Liver (tissue), 9 donors: ENCODE measurements around the gene IGF1R. TPM values are rescaled to one million over a fixed set of nuclear protein-coding genes. Genes with fewer than 3 reads are reported as not detected.

Source experiments
- DNase-seq: peaks from one replicate; pipeline ENCODE4 v3.0.0-alpha.2; 2017; ENCODE audit warnings: low spot score
- H3K27ac ChIP-seq, 2 donors: one replicate each; pipeline ENCODE4 v1.7.0; 2013; ENCODE audit warnings: inconsistent platforms in 2 of 2, low read length in 2 of 2, control low read depth in 1 of 2, low read depth in 1 of 2, mild to moderate bottlenecking in 1 of 2
- H3K27me3 ChIP-seq, 4 donors: one replicate each; pipeline versions ENCODE4 v1.6.1 to v1.7.0; 2013; ENCODE audit warnings: low read length in 3 of 4, inconsistent platforms in 1 of 4, mild to moderate bottlenecking in 1 of 4, moderate library complexity in 1 of 4; ENCODE audit not compliant: control insufficient read depth in 4 of 4, insufficient read depth in 4 of 4
- H3K36me3 ChIP-seq, 4 donors: one replicate each; pipeline versions ENCODE4 v1.6.1 to v1.7.0; 2013; ENCODE audit warnings: low read length in 3 of 4, mild to moderate bottlenecking in 3 of 4, low read depth in 1 of 4, moderate library complexity in 1 of 4; ENCODE audit not compliant: control insufficient read depth in 4 of 4, insufficient read depth in 3 of 4
- H3K4me1 ChIP-seq, 4 donors: one replicate each; pipeline versions ENCODE4 v1.6.1 to v1.7.0; 2013; ENCODE audit warnings: low read length in 3 of 4, mild to moderate bottlenecking in 3 of 4, moderate library complexity in 1 of 4; ENCODE audit not compliant: control insufficient read depth in 4 of 4, insufficient read depth in 4 of 4
- H3K4me3 ChIP-seq, 3 donors: one replicate each; pipeline versions ENCODE4 v1.6.1 to v1.7.0; 2013; ENCODE audit warnings: low read length in 3 of 3, control low read depth in 1 of 3, low read depth in 1 of 3, mild to moderate bottlenecking in 1 of 3
- H3K9ac ChIP-seq, 2 donors: one replicate each; pipeline ENCODE4 v1.7.0; 2013; ENCODE audit warnings: low read length in 2 of 2, mild to moderate bottlenecking in 2 of 2, moderate library complexity in 2 of 2, control low read depth in 1 of 2, low read depth in 1 of 2
- H3K9me3 ChIP-seq, 4 donors: one replicate each; pipeline versions ENCODE4 v1.6.1 to v1.7.0; 2013; ENCODE audit warnings: low read length in 3 of 4; ENCODE audit not compliant: control insufficient read depth in 4 of 4
- EGR1 ChIP-seq, 2 donors: IDR thresholded peaks; 2 replicates each; pipeline ENCODE4 v1.6.1; 2016 to 2018; ENCODE audit warnings: antibody characterized with exemption in 2 of 2, low read depth in 2 of 2
- FOXA1 ChIP-seq: IDR thresholded peaks from 2 replicates; pipeline ENCODE4 v1.6.1; 2016; ENCODE audit warnings: antibody characterized with exemption
- FOXA2 ChIP-seq: IDR thresholded peaks from 2 replicates; pipeline ENCODE4 v1.6.1; 2016; ENCODE audit warnings: antibody characterized with exemption
- GABPA ChIP-seq, 2 donors: IDR thresholded peaks in 1 of 2; conservative IDR thresholded peaks in 1 of 2; 2 replicates each; pipeline ENCODE4 v1.6.1; 2016; ENCODE audit warnings: antibody characterized with exemption in 2 of 2, mild to moderate bottlenecking in 1 of 2, moderate library complexity in 1 of 2
- HNF4A ChIP-seq, 2 donors: conservative IDR thresholded peaks; 2 replicates each; pipeline ENCODE4 v1.6.1; 2016; ENCODE audit warnings: antibody characterized with exemption in 2 of 2, mild to moderate bottlenecking in 2 of 2
- JUND ChIP-seq, 2 donors: IDR thresholded peaks; 2 replicates each; pipeline ENCODE4 v1.6.1; 2016; ENCODE audit warnings: antibody characterized with exemption in 2 of 2
- RAD21 ChIP-seq, 2 donors: IDR thresholded peaks; 2 replicates each; pipeline ENCODE4 v1.6.1; 2016; ENCODE audit warnings: antibody characterized with exemption in 2 of 2, mild to moderate bottlenecking in 2 of 2
- TAF1 ChIP-seq: conservative IDR thresholded peaks from 2 replicates; pipeline ENCODE4 v1.6.1; 2016; ENCODE audit warnings: antibody characterized with exemption, mild to moderate bottlenecking
- WGBS: extraction: QIAGEN DNeasy Blood & Tissue Kit; methylation state at CpG from one replicate; pipeline ENCODE4 v1.1.7; 2013; 5-methylcytosine and 5-hydroxymethylcytosine counted together
- polyA plus RNA-seq, 2 donors: library from polyadenylated mRNA; stranded (reverse) in 1 of 2; unstranded in 1 of 2; fragments of 200-250 nt in 1 of 2; fragments of >200 nt in 1 of 2; fragmentation: Nextera tagmentation in 1 of 2; extraction: Ambion mirVana in 1 of 2; gene quantifications; one replicate each; pipeline versions ENCODE4 v1.2.1 to v1.2.3, GENCODE V29; 2013 to 2015
- total RNA-seq, 2 donors: library from RNA; depleted of rRNA; stranded (reverse); fragments of >200 nt; gene quantifications; one replicate each; pipeline ENCODE4 v1.2.3, GENCODE V29; 2014
- TF ChIP-seq, protein P1 (sequence below): IDR thresholded peaks from 2 replicates; pipeline ENCODE4 v1.6.1; 2016; ENCODE audit warnings: antibody characterized with exemption
- TF ChIP-seq, protein P2 (sequence below): IDR thresholded peaks from 2 replicates; pipeline ENCODE4 v1.6.1; 2016; ENCODE audit warnings: antibody characterized with exemption, mild to moderate bottlenecking
- donor health status: healthy.
- donor health status: healthy.
- donor health status: healthy.
- donor health status: healthy.
- donor health status: healthy.

Gene IGF1R
- total and polyA plus RNA-seq, 4 donors, result 0.69 to 10.3 (median 3.2) TPM

DNA sequence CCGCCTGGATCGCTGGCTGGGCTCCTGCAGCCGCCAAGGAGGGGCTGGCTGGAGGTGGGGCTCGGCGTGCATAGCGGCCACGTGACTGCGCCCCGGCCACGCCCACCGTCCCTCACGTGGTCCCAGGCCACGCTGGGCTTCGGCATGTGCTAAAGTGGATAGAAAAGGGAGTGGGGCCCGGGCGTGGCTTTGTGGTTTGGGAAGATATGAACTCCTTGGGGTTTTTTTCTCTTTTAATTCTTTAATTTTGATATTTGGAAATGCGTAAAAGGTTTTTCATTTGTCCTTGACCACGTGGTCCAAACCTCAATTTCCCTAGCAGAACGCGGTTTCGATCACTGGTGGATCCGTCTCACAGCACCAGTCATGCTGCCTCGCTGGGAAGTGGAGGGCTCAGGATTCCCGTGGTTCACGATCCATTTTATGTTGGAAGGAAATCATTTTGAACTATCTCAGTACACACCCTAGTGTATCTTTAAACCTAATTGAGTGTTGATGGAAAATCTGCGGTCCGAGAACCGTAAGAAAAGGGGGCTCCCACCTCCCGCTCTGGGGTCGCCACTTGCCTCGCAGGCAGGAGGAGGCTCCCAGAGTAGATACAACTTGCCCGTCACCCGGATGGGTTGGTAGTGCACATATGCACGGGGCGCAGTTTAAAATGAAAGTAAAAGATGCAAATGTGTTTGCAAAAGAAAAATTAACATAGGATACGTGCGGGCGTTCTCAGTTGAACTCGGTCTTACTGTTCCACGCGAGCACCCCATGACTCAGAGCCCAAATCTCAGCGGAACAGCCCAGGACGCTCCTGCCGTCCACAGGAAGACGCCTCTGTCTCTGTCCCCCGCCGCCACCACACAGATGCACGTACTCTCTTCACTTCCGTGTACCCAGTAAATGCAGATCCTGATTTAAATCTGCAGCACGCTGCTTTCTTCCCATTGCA lies 217.3 kb downstream of the IGF1R start:
- Histone ChIP-seq H3K4me3 (peak overlapping the region; percentile 49 to 72 (median 55)), H3K27me3 (peaks cover 0 to 4% (median 0%) of the 10 kb centered on the region in 4 donors), H3K36me3 (no peaks in the 10 kb centered on the region), H3K9ac (peak overlapping the region in 1 of 2 donors; percentile 8), H3K9me3 (no peaks in the 10 kb centered on the region), H3K4me1 (peaks cover 0 to 4% (median 2%) of the 10 kb centered on the region in 4 donors), H3K27ac (peak overlapping the region; percentile 73 to 90)
- TF ChIP-seq EGR1 (IDR thresholded peaks at IDR 0.05; ENCODE audit: low read depth in 2 of 2), result no peak
- TF ChIP-seq, protein P1, sequence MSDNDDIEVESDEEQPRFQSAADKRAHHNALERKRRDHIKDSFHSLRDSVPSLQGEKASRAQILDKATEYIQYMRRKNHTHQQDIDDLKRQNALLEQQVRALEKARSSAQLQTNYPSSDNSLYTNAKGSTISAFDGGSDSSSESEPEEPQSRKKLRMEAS, result peak; percentile 43
- TF ChIP-seq GABPA (IDR thresholded peaks at IDR 0.05 in 1 of 2, conservative IDR thresholded peaks at IDR 0.05 in 1 of 2), result peak in 1 of 2 donors; percentile 44
- WGBS, result 48% methylated on average over 50 of the region's 50 CpGs
- peak; percentile 85 for DNase-seq

DNA sequence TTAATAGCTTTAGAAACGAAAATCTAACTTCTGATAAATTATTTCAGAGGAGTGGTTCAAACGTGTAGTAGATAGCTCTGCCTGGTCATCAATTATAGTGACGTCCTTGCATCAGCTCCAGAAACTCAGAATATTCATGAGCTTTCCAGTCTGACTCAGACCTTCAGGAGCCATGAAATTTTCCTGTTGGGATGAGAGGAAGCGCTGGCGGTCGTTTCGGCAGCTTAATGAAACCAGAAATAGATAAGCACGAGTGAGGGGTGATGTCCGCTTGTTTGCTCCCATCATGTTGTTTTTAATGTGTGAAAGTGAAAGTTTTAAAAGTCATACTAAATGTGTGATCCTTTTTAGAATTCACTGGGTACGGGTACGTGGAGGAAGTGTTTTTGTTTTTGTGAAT lies 218.2 kb downstream of the IGF1R start:
- TF ChIP-seq FOXA1 (no peak), FOXA2 (no peak), RAD21 (IDR thresholded peaks at IDR 0.05) (no peak), JUND (IDR thresholded peaks at IDR 0.05) (no peak)
- Histone ChIP-seq H3K9me3 (no peaks in the 10 kb centered on the region), H3K4me1 (peaks cover 0 to 4% (median 2%) of the 10 kb centered on the region in 4 donors), H3K27me3 (peaks cover 0 to under 1% (median 0%) of the 10 kb centered on the region in 4 donors), H3K36me3 (no peaks in the 10 kb centered on the region), H3K4me3 (peak overlapping the region in 2 of 3 donors; percentile 55 to 72), H3K9ac (no peak overlapping the region), H3K27ac (peak overlapping the region; percentile 73 to 90)
- DNase-seq, result no peak
- WGBS, result 39% methylated on average over 11 of the region's 11 CpGs

DNA sequence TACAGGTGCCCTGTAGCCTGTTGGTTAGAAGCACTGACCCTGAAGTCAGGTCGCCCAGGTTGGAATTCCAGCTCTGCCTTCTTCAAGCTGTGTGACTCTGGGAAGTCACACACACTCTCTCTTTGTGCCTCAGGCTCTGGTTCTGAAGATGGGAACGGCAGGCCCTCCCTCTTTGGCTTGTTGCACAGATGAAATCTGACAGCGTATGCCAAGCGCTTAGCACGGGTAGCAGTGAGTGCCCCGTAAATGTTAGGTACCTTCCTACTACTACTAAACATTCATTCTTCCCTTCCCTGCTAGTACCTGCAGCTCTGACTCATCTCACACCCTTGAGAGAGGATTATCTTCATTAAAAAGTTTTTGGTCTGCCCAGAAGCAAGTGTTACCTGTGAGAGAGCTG lies 220.2 kb downstream of the IGF1R start:
- Histone ChIP-seq H3K9ac (no peak overlapping the region), H3K9me3 (no peaks in the 10 kb centered on the region), H3K4me3 (no peak overlapping the region), H3K27me3 (no peaks in the 10 kb centered on the region), H3K36me3 (no peaks in the 10 kb centered on the region), H3K27ac (no peak overlapping the region), H3K4me1 (peaks cover 0 to 4% (median 2%) of the 10 kb centered on the region in 4 donors)
- DNase-seq, result no peak
- TF ChIP-seq, protein P2, sequence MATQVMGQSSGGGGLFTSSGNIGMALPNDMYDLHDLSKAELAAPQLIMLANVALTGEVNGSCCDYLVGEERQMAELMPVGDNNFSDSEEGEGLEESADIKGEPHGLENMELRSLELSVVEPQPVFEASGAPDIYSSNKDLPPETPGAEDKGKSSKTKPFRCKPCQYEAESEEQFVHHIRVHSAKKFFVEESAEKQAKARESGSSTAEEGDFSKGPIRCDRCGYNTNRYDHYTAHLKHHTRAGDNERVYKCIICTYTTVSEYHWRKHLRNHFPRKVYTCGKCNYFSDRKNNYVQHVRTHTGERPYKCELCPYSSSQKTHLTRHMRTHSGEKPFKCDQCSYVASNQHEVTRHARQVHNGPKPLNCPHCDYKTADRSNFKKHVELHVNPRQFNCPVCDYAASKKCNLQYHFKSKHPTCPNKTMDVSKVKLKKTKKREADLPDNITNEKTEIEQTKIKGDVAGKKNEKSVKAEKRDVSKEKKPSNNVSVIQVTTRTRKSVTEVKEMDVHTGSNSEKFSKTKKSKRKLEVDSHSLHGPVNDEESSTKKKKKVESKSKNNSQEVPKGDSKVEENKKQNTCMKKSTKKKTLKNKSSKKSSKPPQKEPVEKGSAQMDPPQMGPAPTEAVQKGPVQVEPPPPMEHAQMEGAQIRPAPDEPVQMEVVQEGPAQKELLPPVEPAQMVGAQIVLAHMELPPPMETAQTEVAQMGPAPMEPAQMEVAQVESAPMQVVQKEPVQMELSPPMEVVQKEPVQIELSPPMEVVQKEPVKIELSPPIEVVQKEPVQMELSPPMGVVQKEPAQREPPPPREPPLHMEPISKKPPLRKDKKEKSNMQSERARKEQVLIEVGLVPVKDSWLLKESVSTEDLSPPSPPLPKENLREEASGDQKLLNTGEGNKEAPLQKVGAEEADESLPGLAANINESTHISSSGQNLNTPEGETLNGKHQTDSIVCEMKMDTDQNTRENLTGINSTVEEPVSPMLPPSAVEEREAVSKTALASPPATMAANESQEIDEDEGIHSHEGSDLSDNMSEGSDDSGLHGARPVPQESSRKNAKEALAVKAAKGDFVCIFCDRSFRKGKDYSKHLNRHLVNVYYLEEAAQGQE, result no peak
- TF ChIP-seq FOXA2 (no peak), RAD21 (IDR thresholded peaks at IDR 0.05) (no peak), JUND (IDR thresholded peaks at IDR 0.05) (no peak), TAF1 (no peak), HNF4A (conservative IDR thresholded peaks at IDR 0.05) (no peak), EGR1 (IDR thresholded peaks at IDR 0.05; ENCODE audit: low read depth in 2 of 2) (no peak)
- TF ChIP-seq, protein P1, result no peak
- WGBS, result 88% methylated on average over 6 of the region's 6 CpGs
